Gastrocnemius medialis (tissue), 4 donors: Measurements from ENCODE around the gene SYPL2. TPM values are rescaled to one million over a fixed set of nuclear protein-coding genes. Genes with fewer than 3 reads are reported as not detected.
"Not testable (repeated sequence)": the region's sequence is repeated elsewhere in the genome, so short reads cannot be mapped to it uniquely, and the experiment has no call there.

ENCODE experiments used
- ATAC-seq, 2 donors: fragments of 150-250 bp; one replicate each; pipeline ENCODE4 v1.9.1; 2016
- DNase-seq, 2 donors: peaks; one replicate each; pipeline ENCODE4 v3.0.0-alpha.2; 2019
- H3K27ac ChIP-seq, 4 donors: fragments of 200-600 bp; sonication (generic); 1 replicate in 1 of 4; 2 replicates in 3 of 4; pipeline ENCODE4 v1.5.1; 2016 to 2018; ENCODE audit warnings: mild to moderate bottlenecking in 2 of 4, moderate library complexity in 1 of 4
- H3K27me3 ChIP-seq, 3 donors: fragments of 200-600 bp; sonication (generic) in 2 of 3; 1 replicate in 1 of 3; 2 replicates in 2 of 3; pipeline versions ENCODE4 v1.5.1 to v1.6.0; 2016 to 2019; ENCODE audit warnings: mild to moderate bottlenecking in 1 of 3, moderate library complexity in 1 of 3
- H3K36me3 ChIP-seq, 2 donors: fragments of 200-600 bp; sonication (generic) in 1 of 2; one replicate each; pipeline ENCODE4 v1.5.1; 2017 to 2018
- H3K4me1 ChIP-seq, 2 donors: fragments of 200-600 bp; sonication (generic) in 1 of 2; one replicate each; pipeline ENCODE4 v1.5.1; 2016 to 2017; ENCODE audit warnings: mild to moderate bottlenecking in 2 of 2
- H3K4me3 ChIP-seq, 4 donors: fragments of 200-600 bp; sonication (generic) in 3 of 4; 1 replicate in 1 of 4; 2 replicates in 3 of 4; pipeline ENCODE4 v1.5.1; 2016 to 2019; ENCODE audit warnings: mild to moderate bottlenecking in 2 of 4
- H3K9me3 ChIP-seq, 3 donors: fragments of 200-600 bp; sonication (generic) in 2 of 3; 1 replicate in 1 of 3; 2 replicates in 2 of 3; pipeline ENCODE4 v1.5.1; 2016 to 2019
- POLR2A ChIP-seq, 2 donors: fragments of 450-650 bp; IDR thresholded peaks; one replicate each; pipeline ENCODE4 v1.6.1; 2017; ENCODE audit warnings: antibody characterized with exemption in 2 of 2, mild to moderate bottlenecking in 2 of 2, moderate library complexity in 2 of 2
- in situ Hi-C, 4 donors: fragments of 200-750 bp; cut with MboI; loops; one replicate each; pipeline versions ENCODE4 v1.15.0 to v1.8.0; 2017; ENCODE audit warnings: low sequenced_read_pairs in 4 of 4
- intact Hi-C: fragments of 100-400 bp; cut with DNase I; formaldehyde crosslinking; loops from one replicate; pipeline ENCODE4 v1.15.1; 2023; ENCODE audit warnings: low total_unique reads
- total RNA-seq, 4 donors: library from RNA; depleted of rRNA; stranded (reverse); fragments of >200 nt; gene quantifications; one replicate each; pipeline versions ENCODE4 v1.1.0 to v1.2.3, GENCODE V29; 2016
- TF ChIP-seq, protein P1 (sequence below), 5 experiments: fragments of 450-650 bp in 3 of 5; fragments of 200-600 bp in 2 of 5; sonication (generic) in 2 of 5; IDR thresholded peaks in 4 of 5; conservative IDR thresholded peaks in 1 of 5; 1 replicate in 4 of 5; 2 replicates in 1 of 5; pipeline ENCODE4 v1.5.1; 2016 to 2019; ENCODE audit warnings: antibody characterized with exemption in 5 of 5, mild to moderate bottlenecking in 3 of 5, moderate library complexity in 3 of 5

The SYPL2 gene
- total RNA-seq, 4 donors from 2014 or later: 15.7 to 127 (median 83.7) TPM

DNA sequence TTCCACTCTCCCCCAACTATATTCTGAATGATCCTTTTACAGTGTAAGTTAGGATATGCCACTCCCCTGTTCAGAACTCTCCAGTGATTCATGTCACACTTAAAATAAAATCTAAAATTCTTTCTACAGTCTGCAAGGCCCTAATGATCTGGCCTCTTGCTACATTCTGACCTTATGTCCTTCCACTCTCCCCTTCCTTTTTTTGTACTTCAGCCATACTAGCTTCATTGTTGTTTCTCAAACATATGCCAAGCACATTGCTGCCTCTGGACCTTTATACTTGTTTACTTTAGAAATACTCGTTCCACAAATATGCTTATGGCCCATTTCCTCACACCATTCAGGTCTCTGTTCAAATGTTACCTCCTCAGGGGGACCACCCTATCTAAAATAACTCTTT, 25.3 kb upstream of the SYPL2 start:
- Histone ChIP-seq H3K4me1 (peaks cover 12% of the 10 kb centered on the region in 2 donors), H3K27me3 (peaks cover 0 to 7% (median 0%) of the 10 kb centered on the region in 3 donors), H3K4me3 (no peak overlapping the region), H3K27ac (no peak overlapping the region), H3K9me3 (no peaks in the 10 kb centered on the region), H3K36me3 (no peaks in the 10 kb centered on the region)
- no peak for TF ChIP-seq POLR2A (IDR thresholded peaks at IDR 0.05)
- TF ChIP-seq, protein P1, sequence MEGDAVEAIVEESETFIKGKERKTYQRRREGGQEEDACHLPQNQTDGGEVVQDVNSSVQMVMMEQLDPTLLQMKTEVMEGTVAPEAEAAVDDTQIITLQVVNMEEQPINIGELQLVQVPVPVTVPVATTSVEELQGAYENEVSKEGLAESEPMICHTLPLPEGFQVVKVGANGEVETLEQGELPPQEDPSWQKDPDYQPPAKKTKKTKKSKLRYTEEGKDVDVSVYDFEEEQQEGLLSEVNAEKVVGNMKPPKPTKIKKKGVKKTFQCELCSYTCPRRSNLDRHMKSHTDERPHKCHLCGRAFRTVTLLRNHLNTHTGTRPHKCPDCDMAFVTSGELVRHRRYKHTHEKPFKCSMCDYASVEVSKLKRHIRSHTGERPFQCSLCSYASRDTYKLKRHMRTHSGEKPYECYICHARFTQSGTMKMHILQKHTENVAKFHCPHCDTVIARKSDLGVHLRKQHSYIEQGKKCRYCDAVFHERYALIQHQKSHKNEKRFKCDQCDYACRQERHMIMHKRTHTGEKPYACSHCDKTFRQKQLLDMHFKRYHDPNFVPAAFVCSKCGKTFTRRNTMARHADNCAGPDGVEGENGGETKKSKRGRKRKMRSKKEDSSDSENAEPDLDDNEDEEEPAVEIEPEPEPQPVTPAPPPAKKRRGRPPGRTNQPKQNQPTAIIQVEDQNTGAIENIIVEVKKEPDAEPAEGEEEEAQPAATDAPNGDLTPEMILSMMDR (IDR thresholded peaks at IDR 0.05 in 4 of 5, conservative IDR thresholded peaks at IDR 0.05 in 1 of 5): no peak
- intact Hi-C loops: no loop called here
- DNase-seq (no peak), ATAC-seq (no peak)
- in situ Hi-C loops: no loop called here

DNA sequence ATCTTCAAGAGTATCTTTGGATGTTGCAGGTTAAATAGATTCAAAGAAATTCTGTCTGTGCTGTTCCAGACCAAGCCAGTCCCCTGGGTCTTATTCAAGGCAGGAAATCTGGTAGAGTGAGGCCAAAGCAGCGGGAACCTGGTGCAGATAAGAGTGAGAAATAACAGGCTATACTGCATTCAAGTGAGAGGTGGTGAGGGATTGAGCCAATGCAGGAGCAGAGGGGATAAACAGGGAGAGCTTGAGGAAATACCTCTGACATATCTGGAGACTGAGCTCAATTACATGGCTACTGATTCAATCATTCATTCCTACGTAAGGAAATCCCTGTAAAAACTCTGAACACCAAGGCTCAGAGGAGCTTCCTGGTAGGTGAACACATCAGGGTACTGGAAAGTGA, 22.9 kb upstream of the SYPL2 start:
- intact Hi-C loops: no loop called here
- DNase-seq (no peak), ATAC-seq (no peak)
- in situ Hi-C loops: no loop called here
- H3K4me1 ChIP-seq: peaks cover 9 to 12% of the 10 kb centered on the region in 2 donors
- H3K36me3 ChIP-seq: no peaks in the 10 kb centered on the region
- H3K4me3 ChIP-seq: no peak overlapping the region
- TF ChIP-seq, protein P1 (IDR thresholded peaks at IDR 0.05 in 4 of 5, conservative IDR thresholded peaks at IDR 0.05 in 1 of 5): no peak
- no peak for TF ChIP-seq POLR2A (IDR thresholded peaks at IDR 0.05)
- peaks cover 0 to 7% (median 0%) of the 10 kb centered on the region in 3 donors for H3K27me3 ChIP-seq
- H3K27ac ChIP-seq: no peak overlapping the region
- no peaks in the 10 kb centered on the region for H3K9me3 ChIP-seq

DNA sequence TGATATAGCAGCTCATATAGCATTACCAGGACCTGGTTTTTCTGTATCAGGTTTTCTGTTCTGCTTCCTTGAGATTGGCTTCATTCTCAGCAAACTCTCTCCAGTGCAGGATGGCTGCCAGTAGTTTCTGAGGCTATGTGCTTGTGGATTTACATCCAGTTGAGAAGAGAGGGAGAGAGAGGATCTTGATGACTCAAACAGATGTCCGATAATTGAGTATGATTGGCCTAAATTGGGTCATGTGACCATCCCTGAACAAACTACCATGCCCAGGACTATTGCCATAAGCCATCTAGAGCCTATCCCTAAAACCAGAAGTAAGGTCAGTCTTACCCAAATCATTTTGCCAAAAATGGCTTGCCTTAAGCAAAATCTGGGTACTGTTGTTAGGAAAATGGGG, 22.0 kb upstream of the SYPL2 start:
- peaks cover under 1 to 4% of the 10 kb centered on the region in 2 donors for H3K4me1 ChIP-seq
- DNase-seq: no peak
- intact Hi-C loops: no loop called here
- no peak overlapping the region for H3K27ac ChIP-seq
- H3K4me3 ChIP-seq: no peak overlapping the region
- ATAC-seq: no peak
- peaks cover 0 to 7% (median 0%) of the 10 kb centered on the region in 3 donors for H3K27me3 ChIP-seq
- no peaks in the 10 kb centered on the region for H3K9me3 ChIP-seq
- TF ChIP-seq, protein P1 (IDR thresholded peaks at IDR 0.05 in 4 of 5, conservative IDR thresholded peaks at IDR 0.05 in 1 of 5): no peak
- TF ChIP-seq POLR2A (IDR thresholded peaks at IDR 0.05): no peak
- H3K36me3 ChIP-seq: no peaks in the 10 kb centered on the region
- in situ Hi-C loops: no loop called here

DNA sequence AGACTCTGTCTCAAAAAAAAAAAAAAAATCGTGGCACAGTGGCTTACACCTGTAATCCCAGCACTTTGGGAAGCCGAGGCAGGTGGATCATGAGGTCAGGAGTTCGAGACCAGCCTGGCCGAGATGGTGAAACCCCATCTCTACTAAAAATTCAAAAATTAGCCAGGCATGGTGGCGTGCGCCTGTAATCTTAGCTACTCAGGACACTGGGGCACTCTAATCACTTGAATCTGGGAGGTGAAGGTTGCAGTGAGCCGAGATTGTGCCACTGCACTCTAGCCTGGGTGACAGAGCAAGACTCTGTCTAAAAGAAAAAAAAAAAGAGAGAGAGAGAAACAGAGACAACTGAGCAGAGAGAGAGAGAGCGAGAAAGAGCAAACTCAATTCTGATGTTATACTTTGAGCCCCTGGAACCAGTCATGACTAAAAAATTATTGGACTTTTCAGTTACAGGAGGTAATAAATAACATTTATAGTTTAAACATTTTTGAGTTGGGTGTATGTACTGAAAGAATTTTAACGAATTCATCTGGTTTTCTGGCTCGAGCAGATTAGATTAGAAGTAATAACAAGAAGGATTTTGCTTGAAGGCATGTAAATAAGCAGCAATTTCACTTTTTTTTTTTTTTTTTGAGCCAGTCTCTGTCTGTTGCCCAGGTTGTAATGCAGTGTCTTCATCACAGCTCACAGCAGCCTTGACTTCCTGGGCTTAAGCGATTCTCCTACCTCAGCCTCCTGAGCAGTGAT, 20.2 kb upstream of the SYPL2 start:
- H3K4me3 ChIP-seq, H3K9me3 ChIP-seq, intact Hi-C loops, H3K27me3 ChIP-seq, H3K27ac ChIP-seq, H3K36me3 ChIP-seq, ATAC-seq, in situ Hi-C loops, DNase-seq, H3K4me1 ChIP-seq: not testable (repeated sequence)

DNA sequence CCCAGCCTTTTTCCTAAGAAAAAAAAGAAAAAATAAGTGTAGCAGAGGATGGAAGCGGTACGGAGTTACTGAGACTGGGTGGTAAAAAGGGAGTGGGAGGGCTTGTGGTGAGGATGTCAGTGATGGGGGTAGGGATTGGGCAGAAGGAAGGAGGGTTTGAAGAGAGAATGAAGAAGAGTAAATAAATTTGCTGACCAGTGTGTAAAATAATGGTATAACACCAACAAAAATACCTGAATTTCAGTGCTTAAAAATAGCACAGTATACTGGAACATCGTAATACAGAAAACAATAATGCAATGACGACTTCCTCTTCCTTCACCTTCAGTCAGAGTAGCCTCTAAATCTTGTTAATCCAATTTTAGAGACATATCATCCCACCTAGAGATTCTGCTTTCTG, 18.8 kb upstream of the SYPL2 start:
- Histone ChIP-seq H3K36me3 (no peaks in the 10 kb centered on the region), H3K4me1 (no peaks in the 10 kb centered on the region), H3K4me3 (no peak overlapping the region), H3K9me3 (no peaks in the 10 kb centered on the region), H3K27me3 (peaks cover 0 to 3% (median 0%) of the 10 kb centered on the region in 3 donors), H3K27ac (no peak overlapping the region)
- ATAC-seq (no peak), DNase-seq (no peak)
- TF ChIP-seq POLR2A (IDR thresholded peaks at IDR 0.05): no peak
- TF ChIP-seq, protein P1 (IDR thresholded peaks at IDR 0.05 in 4 of 5, conservative IDR thresholded peaks at IDR 0.05 in 1 of 5): no peak
- intact Hi-C loops (no loop called here), in situ Hi-C loops (no loop called here)
